Kidney epithelial cell (primary cell): ENCODE data around the gene ERC1. TPM values are rescaled to one million over a fixed set of nuclear protein-coding genes. Genes with fewer than 3 reads are reported as not detected.

Source experiments
- DNase-seq: peaks from one replicate; pipeline ENCODE4 v3.0.0-alpha.2; 2010; ENCODE audit warnings: low read depth
- H3K27me3 ChIP-seq: 2 replicates; pipeline ENCODE4 v1.6.0; 2011; ENCODE audit warnings: low read length; ENCODE audit not compliant: control insufficient read depth, insufficient read depth
- H3K36me3 ChIP-seq: 2 replicates; pipeline ENCODE4 v1.5.1; 2011; ENCODE audit warnings: low read length; ENCODE audit not compliant: control insufficient read depth, insufficient read depth
- H3K4me3 ChIP-seq: 2 replicates; pipeline ENCODE4 v1.5.1; 2011; ENCODE audit warnings: low read depth, mild to moderate bottlenecking, control low read depth, low read length
- total RNA-seq: library from RNA; depleted of rRNA; stranded (reverse); fragments of >200 nt; gene quantifications from 2 replicates; pipeline ENCODE4 v1.2.3, GENCODE V29; 2015
- TF ChIP-seq, protein P1 (sequence below): IDR thresholded peaks from 2 replicates; pipeline ENCODE4 v1.5.1; 2011; ENCODE audit warnings: mild to moderate bottlenecking, moderate library complexity, low read length, control low read depth, inconsistent platforms; ENCODE audit not compliant: insufficient read depth, poor library complexity, severe bottlenecking

ERC1 gene
- total RNA-seq, 1 donor from 2014 or later = 16.4 TPM

DNA sequence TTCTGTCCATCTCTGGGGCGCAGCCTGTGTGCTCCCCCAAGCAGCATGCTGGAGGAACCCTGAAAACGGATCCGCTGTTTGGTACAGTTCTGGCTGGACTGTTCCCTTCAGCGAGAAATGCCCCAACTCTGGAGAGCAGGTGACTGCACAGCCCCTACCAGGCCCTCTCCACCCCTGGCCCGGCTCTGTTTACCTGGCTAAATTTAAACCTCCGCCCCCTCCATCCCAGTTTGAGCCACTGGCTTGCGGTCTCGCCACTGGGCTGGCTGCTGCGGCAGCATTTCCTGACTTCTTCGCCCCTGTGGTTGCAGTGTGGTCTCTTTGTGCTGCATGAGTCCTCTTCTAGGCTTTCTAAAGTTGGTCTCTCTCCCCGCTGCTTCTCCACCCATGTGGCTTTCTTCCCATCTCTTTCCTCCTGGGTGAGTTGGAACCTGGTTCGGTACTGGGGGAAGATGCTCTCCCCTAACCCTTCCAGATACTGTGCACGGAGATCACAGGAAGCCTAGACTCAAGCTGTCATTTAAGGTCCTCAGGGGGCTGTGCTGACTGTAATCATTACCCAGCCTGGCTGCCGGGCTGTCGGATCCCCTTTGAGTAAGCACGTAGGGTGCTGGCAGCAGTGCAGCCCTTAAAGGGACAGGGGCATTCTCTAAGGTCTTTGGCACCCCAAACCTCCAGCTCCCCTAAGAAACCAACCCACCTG lies 542.7 kb downstream of the ERC1 start:
- TF ChIP-seq, protein P1, sequence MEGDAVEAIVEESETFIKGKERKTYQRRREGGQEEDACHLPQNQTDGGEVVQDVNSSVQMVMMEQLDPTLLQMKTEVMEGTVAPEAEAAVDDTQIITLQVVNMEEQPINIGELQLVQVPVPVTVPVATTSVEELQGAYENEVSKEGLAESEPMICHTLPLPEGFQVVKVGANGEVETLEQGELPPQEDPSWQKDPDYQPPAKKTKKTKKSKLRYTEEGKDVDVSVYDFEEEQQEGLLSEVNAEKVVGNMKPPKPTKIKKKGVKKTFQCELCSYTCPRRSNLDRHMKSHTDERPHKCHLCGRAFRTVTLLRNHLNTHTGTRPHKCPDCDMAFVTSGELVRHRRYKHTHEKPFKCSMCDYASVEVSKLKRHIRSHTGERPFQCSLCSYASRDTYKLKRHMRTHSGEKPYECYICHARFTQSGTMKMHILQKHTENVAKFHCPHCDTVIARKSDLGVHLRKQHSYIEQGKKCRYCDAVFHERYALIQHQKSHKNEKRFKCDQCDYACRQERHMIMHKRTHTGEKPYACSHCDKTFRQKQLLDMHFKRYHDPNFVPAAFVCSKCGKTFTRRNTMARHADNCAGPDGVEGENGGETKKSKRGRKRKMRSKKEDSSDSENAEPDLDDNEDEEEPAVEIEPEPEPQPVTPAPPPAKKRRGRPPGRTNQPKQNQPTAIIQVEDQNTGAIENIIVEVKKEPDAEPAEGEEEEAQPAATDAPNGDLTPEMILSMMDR = no peak
- Histone ChIP-seq H3K4me3 (peak overlapping the region; percentile 6), H3K36me3 (no peaks in the 10 kb centered on the region), H3K27me3 (peaks cover 16% of the 10 kb centered on the region)
- DNase-seq = no peak

- no peak overlapping the region for H3K4me3 ChIP-seq
Observed at GRCh38 chr12:1534748-1535147, 543.7 kb downstream of the ERC1 start.

GRCh38 chr12:1536817-1537216 lies 545.8 kb downstream of the ERC1 start:
- TF ChIP-seq, protein P1 = no peak
- H3K36me3 ChIP-seq = no peaks in the 10 kb centered on the region
- H3K27me3 ChIP-seq = peaks cover 7% of the 10 kb centered on the region
- no peak for DNase-seq
- H3K4me3 ChIP-seq = no peak overlapping the region

More at GRCh38 chr12:1534748-1535147, 543.7 kb downstream of the ERC1 start:
- TF ChIP-seq, protein P1 = no peak
- peaks cover 16% of the 10 kb centered on the region for H3K27me3 ChIP-seq
- no peaks in the 10 kb centered on the region for H3K36me3 ChIP-seq
- no peak for DNase-seq

GRCh38 chr12:1539135-1539534 lies 548.1 kb downstream of the ERC1 start:
- no peaks in the 10 kb centered on the region for H3K36me3 ChIP-seq
- TF ChIP-seq, protein P1 = no peak
- H3K27me3 ChIP-seq = peaks cover 5% of the 10 kb centered on the region
- no peak overlapping the region for H3K4me3 ChIP-seq
- DNase-seq = no peak

GRCh38 chr12:1540690-1541089 lies 549.7 kb downstream of the ERC1 start:
- TF ChIP-seq, protein P1 = no peak
- DNase-seq = no peak
- H3K27me3 ChIP-seq = peaks cover 5% of the 10 kb centered on the region
- no peak overlapping the region for H3K4me3 ChIP-seq
- no peaks in the 10 kb centered on the region for H3K36me3 ChIP-seq

- no peak for DNase-seq
- H3K4me3 ChIP-seq = no peak overlapping the region
- peaks cover 2% of the 10 kb centered on the region for H3K27me3 ChIP-seq
- TF ChIP-seq, protein P1 = no peak
- no peaks in the 10 kb centered on the region for H3K36me3 ChIP-seq
Observed at GRCh38 chr12:1542599-1542998, 551.6 kb downstream of the ERC1 start.
